Measurements from ENCODE around the gene NCOR1. TPM values are rescaled to one million over a fixed set of nuclear protein-coding genes. Genes with fewer than 3 reads are reported as not detected.
"Not testable (repeated sequence)": the region's sequence is repeated elsewhere in the genome, so short reads cannot be mapped to it uniquely, and the experiment has no call there.

Gene NCOR1
- total and polyA plus RNA-seq, 2 of the 8 experiments (the other 6 are each of a cell fraction or from before 2014, with no cell fraction given), result 65.4 to 142 TPM

GRCh38 chr17:16202554-16203500 lies 12.5 kb downstream of the NCOR1 start:
- not testable (repeated sequence) for FAIRE-seq; H2AK5ac ChIP-seq (ENCODE audit: low read depth, low read length); H4K20me1 ChIP-seq (replicated peaks in 1 of 2; ENCODE audit: control insufficient read depth in 1 of 2, insufficient read depth in 2 of 2, low read length in 2 of 2); H3K23ac ChIP-seq (ENCODE audit: insufficient read length); H4K5ac ChIP-seq (ENCODE audit: insufficient read length, low read depth, low read length); H2BK5ac ChIP-seq (ENCODE audit: low read depth, low read length); H3K23me2 ChIP-seq (ENCODE audit: low read depth, low read length); H2AFZ ChIP-seq (ENCODE audit: low read length); H2BK120ac ChIP-seq (replicated peaks; ENCODE audit: low read depth, low read length); H3K27me3 ChIP-seq (replicated peaks in 1 of 4; ENCODE audit: control insufficient read depth in 3 of 4, extremely low read depth in 1 of 4, insufficient read depth in 3 of 4, low read length in 3 of 4); H3K56ac ChIP-seq (replicated peaks; ENCODE audit: insufficient read length, low read depth, low read length); H3K9ac ChIP-seq (replicated peaks in 1 of 4; ENCODE audit: extremely low read depth in 1 of 4, low read depth in 3 of 4, low read length in 3 of 4); H3K36me3 ChIP-seq (ENCODE audit: control insufficient read depth in 2 of 4, insufficient read depth in 4 of 4, low read length in 3 of 4); H2BK20ac ChIP-seq (ENCODE audit: low read length); DNase-seq (ENCODE audit: low read depth in 1 of 2, low spot score in 2 of 2); H3K4me1 ChIP-seq (replicated peaks in 1 of 4; ENCODE audit: control insufficient read depth in 3 of 4, insufficient read depth in 4 of 4, low read length in 3 of 4); H3K27ac ChIP-seq (ENCODE audit: low read depth, low read length); H3K4ac ChIP-seq (replicated peaks; ENCODE audit: insufficient read length, low read depth, low read length); H4K8ac ChIP-seq (ENCODE audit: extremely low read depth, insufficient read depth, low read length); H3K18ac ChIP-seq (ENCODE audit: extremely low read depth, low read length); H3K79me1 ChIP-seq (ENCODE audit: low read depth, low read length); H2BK12ac ChIP-seq (ENCODE audit: low read depth, low read length); H3K14ac ChIP-seq (ENCODE audit: insufficient read length); H3K9me3 ChIP-seq (ENCODE audit: insufficient read depth in 2 of 2, low read depth in 1 of 2, low read length in 1 of 2); H3K4me2 ChIP-seq (ENCODE audit: insufficient read depth in 1 of 2, low read depth in 2 of 2, low read length in 2 of 2); H2BK15ac ChIP-seq (ENCODE audit: low read length); H4K91ac ChIP-seq (replicated peaks; ENCODE audit: insufficient read length, low read length); H3K4me3 ChIP-seq (ENCODE audit: extremely low read depth in 1 of 4, insufficient read depth in 2 of 4, low read depth in 3 of 4, low read length in 4 of 4)
- ChIA-PET CTCF (ENCODE audit: partially characterized antibody) (interaction anchor here (0.8 to 1.4 kb wide), 2 partner anchors 23 to 141 kb away, joined by 3 to 4 read pairs; no protein-coding TSS in a partner anchor), POLR2A (ENCODE audit: partially characterized antibody) (interaction anchor here (4.7 kb wide), 1 partner anchor 13 kb away, joined by 46 read pairs; the partner anchor contains the start of genes NCOR1 and PIGL)
- WGBS, 2 experiments (ENCODE audit: extremely low coverage in 1 of 2, insufficient coverage in 1 of 2, insufficient read length in 1 of 2, insufficient replicate concordance in 2 of 2, low coverage in 1 of 2, low lambda C conversion rate in 2 of 2, missing lambda C conversion rate in 1 of 2), result 86% methylated on average over 5 of the region's 5 CpGs; no CpG with 5 or more reads in 1 of the 2 experiments
- peaks cover 4 to 90% of the 10 kb centered on the region in 2 experiments for H3K79me2 ChIP-seq (ENCODE audit: control insufficient read depth in 1 of 2, insufficient read depth in 2 of 2, low read length in 2 of 2)
